ENCODE results near the gene MAFF.
"Not testable (repeated sequence)": the region's sequence is repeated elsewhere in the genome, so short reads cannot be mapped to it uniquely, and the experiment has no call there.

MAFF gene

DNA sequence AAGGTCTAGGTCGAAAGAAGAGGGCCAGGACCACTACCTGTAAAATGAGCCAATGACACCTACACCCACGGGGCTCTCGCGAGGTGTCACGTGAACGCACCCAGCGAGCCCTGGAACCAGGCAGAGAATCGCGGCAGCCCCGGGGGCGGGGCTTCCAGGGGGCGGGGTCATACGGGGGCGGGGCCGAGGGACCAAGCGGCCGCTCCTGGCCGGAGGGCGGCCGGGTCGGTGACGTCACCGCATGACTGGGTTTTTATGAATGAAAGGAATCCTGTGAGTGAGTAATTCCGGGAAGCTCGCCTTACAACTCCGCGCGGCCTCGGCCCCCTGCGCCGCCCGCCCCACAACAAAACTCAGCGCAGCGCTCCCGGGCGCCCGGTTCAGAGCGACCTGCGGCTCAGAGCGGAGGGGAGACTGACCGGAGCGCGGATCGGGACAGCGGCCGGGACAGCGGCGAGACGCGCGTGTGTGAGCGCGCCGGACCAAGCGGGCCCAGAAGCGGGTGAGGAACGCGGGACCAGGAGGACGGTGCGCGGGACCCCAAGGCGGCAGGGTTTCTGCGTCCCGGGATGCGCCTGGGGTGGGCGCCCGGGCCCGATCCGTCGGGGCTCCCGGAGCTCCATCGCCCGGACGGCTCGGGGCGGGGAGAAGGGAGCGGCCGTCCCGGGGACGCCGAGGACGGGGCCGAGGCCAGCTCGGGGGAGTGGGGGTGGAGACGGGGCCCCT lies at the start of gene MAFF:
TSS of gene MAFF (plus strand) at position 284 of the 726 bp plus-strand sequence. CDS start 11,860 bp downstream, outside the sequence.
- Mint-ChIP-seq H3K4me3 (peak within 1 kb of the TSS; percentile 86 to 91 (median 87)), H3K27ac (peak within 1 kb of the TSS; percentile 9 to 52 (median 11)), H3K9me3 (no peaks in the 10 kb centered on the region), H3K4me1 (peaks cover 22% of the 10 kb centered on the region), H3K27me3 (ENCODE audit: low read depth) (peaks cover 10% of the 10 kb centered on the region), H3K36me3 (ENCODE audit: low read depth) (no peaks in the 10 kb centered on the region)
- TF ChIP-seq, protein P1, sequence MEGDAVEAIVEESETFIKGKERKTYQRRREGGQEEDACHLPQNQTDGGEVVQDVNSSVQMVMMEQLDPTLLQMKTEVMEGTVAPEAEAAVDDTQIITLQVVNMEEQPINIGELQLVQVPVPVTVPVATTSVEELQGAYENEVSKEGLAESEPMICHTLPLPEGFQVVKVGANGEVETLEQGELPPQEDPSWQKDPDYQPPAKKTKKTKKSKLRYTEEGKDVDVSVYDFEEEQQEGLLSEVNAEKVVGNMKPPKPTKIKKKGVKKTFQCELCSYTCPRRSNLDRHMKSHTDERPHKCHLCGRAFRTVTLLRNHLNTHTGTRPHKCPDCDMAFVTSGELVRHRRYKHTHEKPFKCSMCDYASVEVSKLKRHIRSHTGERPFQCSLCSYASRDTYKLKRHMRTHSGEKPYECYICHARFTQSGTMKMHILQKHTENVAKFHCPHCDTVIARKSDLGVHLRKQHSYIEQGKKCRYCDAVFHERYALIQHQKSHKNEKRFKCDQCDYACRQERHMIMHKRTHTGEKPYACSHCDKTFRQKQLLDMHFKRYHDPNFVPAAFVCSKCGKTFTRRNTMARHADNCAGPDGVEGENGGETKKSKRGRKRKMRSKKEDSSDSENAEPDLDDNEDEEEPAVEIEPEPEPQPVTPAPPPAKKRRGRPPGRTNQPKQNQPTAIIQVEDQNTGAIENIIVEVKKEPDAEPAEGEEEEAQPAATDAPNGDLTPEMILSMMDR (IDR thresholded peaks at IDR 0.05; ENCODE audit: unreplicated experiment in 3 of 3), result no peak

GRCh38 chr22:38153821-38154562 lies 47.8 kb upstream of the MAFF start:
- Mint-ChIP-seq H3K27me3 (ENCODE audit: low read depth) (peaks cover 3% of the 10 kb centered on the region), H3K9me3 (no peaks in the 10 kb centered on the region), H3K4me3 (no peak overlapping the region), H3K36me3 (ENCODE audit: low read depth) (no peaks in the 10 kb centered on the region), H3K27ac (peak overlapping the region in 1 of 3 experiments; percentile 19), H3K4me1 (peaks cover 9% of the 10 kb centered on the region)
- TF ChIP-seq, protein P1 (IDR thresholded peaks at IDR 0.05; ENCODE audit: unreplicated experiment in 3 of 3), result no peak

DNA sequence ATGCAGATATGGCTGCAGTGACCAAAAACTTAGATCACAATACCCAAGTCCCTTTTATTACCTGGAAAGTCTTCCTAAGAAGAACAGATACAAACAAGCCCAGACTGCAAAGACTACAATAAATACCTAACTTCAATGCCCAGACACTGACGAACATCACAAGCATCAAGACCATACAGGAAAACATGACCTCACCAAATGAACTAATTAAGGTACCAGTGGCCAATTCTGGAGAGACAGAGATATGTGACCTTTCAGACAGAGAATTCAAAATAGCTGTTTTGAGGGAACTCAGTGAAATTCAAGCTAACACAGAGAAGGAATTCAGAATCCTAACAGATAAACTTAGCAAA lies 47.3 kb upstream of the MAFF start:
- H3K9me3 Mint-ChIP-seq; H3K4me3 Mint-ChIP-seq; H3K4me1 Mint-ChIP-seq; H3K27me3 Mint-ChIP-seq (ENCODE audit: low read depth); H3K27ac Mint-ChIP-seq; H3K36me3 Mint-ChIP-seq (ENCODE audit: low read depth): not testable (repeated sequence)
- TF ChIP-seq, protein P1 (IDR thresholded peaks at IDR 0.05; ENCODE audit: unreplicated experiment in 3 of 3), result peak in 1 of 3 experiments; percentile 10

- Mint-ChIP-seq H3K4me1 (peaks cover 9% of the 10 kb centered on the region), H3K9me3 (no peaks in the 10 kb centered on the region), H3K36me3 (ENCODE audit: low read depth) (no peaks in the 10 kb centered on the region), H3K27ac (no peak overlapping the region), H3K27me3 (ENCODE audit: low read depth) (peaks cover 3% of the 10 kb centered on the region), H3K4me3 (no peak overlapping the region)
- TF ChIP-seq, protein P1 (IDR thresholded peaks at IDR 0.05; ENCODE audit: unreplicated experiment in 3 of 3), result no peak
Measured at GRCh38 chr22:38155703-38156102, 46.1 kb upstream of the MAFF start.

DNA sequence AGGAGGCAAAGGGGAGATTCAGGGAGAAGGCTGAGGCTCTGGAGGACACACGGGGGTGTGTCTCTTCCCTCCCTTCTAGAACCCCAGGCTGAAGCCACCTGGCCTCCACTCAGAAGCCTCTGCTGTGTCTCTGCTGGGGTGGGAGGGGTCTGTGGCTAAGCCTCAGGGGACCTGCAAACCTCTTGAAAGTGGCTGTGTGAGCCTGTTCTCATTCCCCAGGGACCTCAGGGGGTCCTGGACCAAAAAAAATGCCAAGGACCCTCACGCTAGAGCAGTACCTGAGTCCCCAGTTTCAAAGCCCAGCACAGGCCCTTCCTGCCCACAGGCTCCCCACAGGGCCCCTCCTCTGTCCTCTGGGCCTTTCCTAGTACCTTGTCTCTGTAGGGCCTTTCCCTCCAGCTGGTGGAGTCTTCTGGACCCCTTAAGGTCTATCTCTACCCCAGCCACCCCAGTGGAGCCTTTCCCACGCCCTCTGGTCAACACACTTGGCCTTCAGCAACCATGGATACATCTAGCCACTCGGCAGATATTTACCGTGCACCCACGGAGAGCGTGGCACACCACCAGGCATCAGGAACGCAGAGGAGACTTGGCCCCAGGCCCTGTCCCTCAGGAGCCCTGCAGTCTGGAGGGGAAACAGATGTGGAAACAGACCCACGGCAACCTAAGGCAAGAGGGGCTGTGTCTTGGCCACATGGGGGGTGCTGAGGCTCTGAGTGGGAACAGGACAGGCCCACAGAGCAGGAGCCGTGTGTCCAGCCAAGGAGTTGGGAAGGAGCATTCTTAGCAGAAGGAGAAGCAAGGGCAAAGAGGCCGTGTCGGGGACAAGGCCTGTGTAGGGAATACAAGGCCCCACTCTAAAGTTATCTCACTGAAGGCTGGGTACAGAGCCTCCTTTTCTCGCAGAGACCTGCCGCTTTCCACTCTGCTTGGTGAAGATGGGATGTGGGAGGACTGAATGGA lies 38.6 kb upstream of the MAFF start:
- peaks cover 3% of the 10 kb centered on the region for H3K27me3 Mint-ChIP-seq (ENCODE audit: low read depth)
- H3K27ac Mint-ChIP-seq, result peak overlapping the region in 1 of 3 experiments; percentile 38
- H3K4me3 Mint-ChIP-seq, result no peak overlapping the region
- H3K9me3 Mint-ChIP-seq, result no peaks in the 10 kb centered on the region
- peaks cover 11% of the 10 kb centered on the region for H3K4me1 Mint-ChIP-seq
- TF ChIP-seq, protein P1 (IDR thresholded peaks at IDR 0.05; ENCODE audit: unreplicated experiment in 3 of 3), result no peak
- H3K36me3 Mint-ChIP-seq (ENCODE audit: low read depth), result peaks cover 9% of the 10 kb centered on the region
